ENCODE results near the gene ZP1.

Gene ZP1

GRCh38 chr11:60912851-60913528, 45.6 kb downstream of the ZP1 start:
- no peak for TF ChIP-seq CTCF (IDR thresholded peaks at IDR 0.05; ENCODE audit: low read depth, low read length, poor library complexity, severe bottlenecking)
- no peak for TF ChIP-seq EZH2phosphoT487 (IDR thresholded peaks at IDR 0.05; ENCODE audit: borderline replicate concordance, low read length)
- Histone ChIP-seq H3K79me2 (ENCODE audit: control insufficient read depth, low read length) (peaks cover 40% of the 10 kb centered on the region), H3K4me3 (ENCODE audit: low read length) (peak overlapping the region; percentile 88), H3K27me3 (ENCODE audit: control insufficient read depth, low read length) (no peaks in the 10 kb centered on the region), H3F3A (ENCODE audit: control insufficient read depth, insufficient read depth) (peaks cover 11% of the 10 kb centered on the region), H3K27ac (ENCODE audit: low read depth, low read length) (peak overlapping the region; percentile 75), H3K4me1 (ENCODE audit: control insufficient read depth, low read length) (peaks cover 64% of the 10 kb centered on the region), H3K9me2 (replicated peaks; ENCODE audit: control insufficient read depth, low read length) (no peaks in the 10 kb centered on the region), H4K20me1 (ENCODE audit: control insufficient read depth, insufficient read depth, low read depth, low read length) (no peaks in the 10 kb centered on the region; the same call in 1 of the 2 replicates), H3K4me2 (ENCODE audit: low read length) (peak overlapping the region; percentile 88), H3K9me3 (ENCODE audit: control insufficient read depth, insufficient read depth, low read length) (peaks cover 11% of the 10 kb centered on the region), H3K36me3 (ENCODE audit: control insufficient read depth, low read length) (peaks cover 25% of the 10 kb centered on the region)

GRCh38 chr11:60913793-60914632, 46.7 kb downstream of the ZP1 start, which contains the start of gene TMEM109:
TMEM109 (plus strand) TSS chr11:60914158; CDS start chr11:60919694, 5,536 bp downstream.
- no peaks in the 10 kb centered on the region; the same call in 1 of the 2 replicates for H4K20me1 ChIP-seq (ENCODE audit: control insufficient read depth, insufficient read depth, low read depth, low read length)
- peak within 1 kb of the TSS; percentile 88 for H3K4me3 ChIP-seq (ENCODE audit: low read length)
- H3K27ac ChIP-seq (ENCODE audit: low read depth, low read length) = peak within 1 kb of the TSS; percentile 75
- H3K36me3 ChIP-seq (ENCODE audit: control insufficient read depth, low read length) = peaks cover 34% of the 10 kb centered on the region
- peaks cover 11% of the 10 kb centered on the region for H3F3A ChIP-seq (ENCODE audit: control insufficient read depth, insufficient read depth)
- peak within 1 kb of the TSS; percentile 88 for H3K4me2 ChIP-seq (ENCODE audit: low read length)
- H3K9me2 ChIP-seq (replicated peaks; ENCODE audit: control insufficient read depth, low read length) = no peaks in the 10 kb centered on the region
- TF ChIP-seq CTCF (IDR thresholded peaks at IDR 0.05; ENCODE audit: low read depth, low read length, poor library complexity, severe bottlenecking) (no peak), EZH2phosphoT487 (IDR thresholded peaks at IDR 0.05; ENCODE audit: borderline replicate concordance, low read length) (no peak)
- peaks cover 50% of the 10 kb centered on the region for H3K79me2 ChIP-seq (ENCODE audit: control insufficient read depth, low read length)
- H3K27me3 ChIP-seq (ENCODE audit: control insufficient read depth, low read length) = no peaks in the 10 kb centered on the region
- H3K4me1 ChIP-seq (ENCODE audit: control insufficient read depth, low read length) = peaks cover 75% of the 10 kb centered on the region
- peaks cover 11% of the 10 kb centered on the region for H3K9me3 ChIP-seq (ENCODE audit: control insufficient read depth, insufficient read depth, low read length)

- Histone ChIP-seq H4K20me1 (ENCODE audit: control insufficient read depth, insufficient read depth, low read depth, low read length) (no peaks in the 10 kb centered on the region; the same call in 1 of the 2 replicates), H3K9me3 (ENCODE audit: control insufficient read depth, insufficient read depth, low read length) (peaks cover 8% of the 10 kb centered on the region), H3K4me2 (ENCODE audit: low read length) (peak overlapping the region; percentile 88), H3K36me3 (ENCODE audit: control insufficient read depth, low read length) (peaks cover 42% of the 10 kb centered on the region), H3K79me2 (ENCODE audit: control insufficient read depth, low read length) (peaks cover 57% of the 10 kb centered on the region), H3K27me3 (ENCODE audit: control insufficient read depth, low read length) (no peaks in the 10 kb centered on the region), H3K4me1 (ENCODE audit: control insufficient read depth, low read length) (peaks cover 81% of the 10 kb centered on the region), H3K4me3 (ENCODE audit: low read length) (peak overlapping the region; percentile 88), H3K9me2 (replicated peaks; ENCODE audit: control insufficient read depth, low read length) (no peaks in the 10 kb centered on the region), H3F3A (ENCODE audit: control insufficient read depth, insufficient read depth) (peaks cover 11% of the 10 kb centered on the region), H3K27ac (ENCODE audit: low read depth, low read length) (peak overlapping the region; percentile 75)
- TF ChIP-seq CTCF (IDR thresholded peaks at IDR 0.05; ENCODE audit: low read depth, low read length, poor library complexity, severe bottlenecking) = no peak
These were observed 47.4 kb downstream of the ZP1 start for GRCh38 chr11:60914633-60915247.

Measured in DOHH2 (cell line).